ENCODE results near the gene UFD1.

Gene UFD1

GRCh38 chr22:19469421-19469820 is 9.6 kb downstream of the UFD1 start:
- TF ChIP-seq TAF1 (IDR thresholded peaks at IDR 0.05; ENCODE audit: borderline replicate concordance, insufficient read depth, low read length) (no peak), POLR2AphosphoS5 (IDR thresholded peaks at IDR 0.05; ENCODE audit: low read depth, low read length) (no peak), SIN3A (IDR thresholded peaks at IDR 0.05; ENCODE audit: borderline replicate concordance, insufficient read depth, low read length) (no peak), FOXP2 (optimal IDR thresholded peaks at IDR 0.05; ENCODE audit: borderline replicate concordance, extremely low read depth, extremely low read length, insufficient read depth) (no peak)
- TF ChIP-seq, protein P1, sequence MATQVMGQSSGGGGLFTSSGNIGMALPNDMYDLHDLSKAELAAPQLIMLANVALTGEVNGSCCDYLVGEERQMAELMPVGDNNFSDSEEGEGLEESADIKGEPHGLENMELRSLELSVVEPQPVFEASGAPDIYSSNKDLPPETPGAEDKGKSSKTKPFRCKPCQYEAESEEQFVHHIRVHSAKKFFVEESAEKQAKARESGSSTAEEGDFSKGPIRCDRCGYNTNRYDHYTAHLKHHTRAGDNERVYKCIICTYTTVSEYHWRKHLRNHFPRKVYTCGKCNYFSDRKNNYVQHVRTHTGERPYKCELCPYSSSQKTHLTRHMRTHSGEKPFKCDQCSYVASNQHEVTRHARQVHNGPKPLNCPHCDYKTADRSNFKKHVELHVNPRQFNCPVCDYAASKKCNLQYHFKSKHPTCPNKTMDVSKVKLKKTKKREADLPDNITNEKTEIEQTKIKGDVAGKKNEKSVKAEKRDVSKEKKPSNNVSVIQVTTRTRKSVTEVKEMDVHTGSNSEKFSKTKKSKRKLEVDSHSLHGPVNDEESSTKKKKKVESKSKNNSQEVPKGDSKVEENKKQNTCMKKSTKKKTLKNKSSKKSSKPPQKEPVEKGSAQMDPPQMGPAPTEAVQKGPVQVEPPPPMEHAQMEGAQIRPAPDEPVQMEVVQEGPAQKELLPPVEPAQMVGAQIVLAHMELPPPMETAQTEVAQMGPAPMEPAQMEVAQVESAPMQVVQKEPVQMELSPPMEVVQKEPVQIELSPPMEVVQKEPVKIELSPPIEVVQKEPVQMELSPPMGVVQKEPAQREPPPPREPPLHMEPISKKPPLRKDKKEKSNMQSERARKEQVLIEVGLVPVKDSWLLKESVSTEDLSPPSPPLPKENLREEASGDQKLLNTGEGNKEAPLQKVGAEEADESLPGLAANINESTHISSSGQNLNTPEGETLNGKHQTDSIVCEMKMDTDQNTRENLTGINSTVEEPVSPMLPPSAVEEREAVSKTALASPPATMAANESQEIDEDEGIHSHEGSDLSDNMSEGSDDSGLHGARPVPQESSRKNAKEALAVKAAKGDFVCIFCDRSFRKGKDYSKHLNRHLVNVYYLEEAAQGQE (IDR thresholded peaks at IDR 0.05; ENCODE audit: insufficient read depth in 1 of 2, low read depth in 2 of 2, low read length in 2 of 2): no peak

DNA sequence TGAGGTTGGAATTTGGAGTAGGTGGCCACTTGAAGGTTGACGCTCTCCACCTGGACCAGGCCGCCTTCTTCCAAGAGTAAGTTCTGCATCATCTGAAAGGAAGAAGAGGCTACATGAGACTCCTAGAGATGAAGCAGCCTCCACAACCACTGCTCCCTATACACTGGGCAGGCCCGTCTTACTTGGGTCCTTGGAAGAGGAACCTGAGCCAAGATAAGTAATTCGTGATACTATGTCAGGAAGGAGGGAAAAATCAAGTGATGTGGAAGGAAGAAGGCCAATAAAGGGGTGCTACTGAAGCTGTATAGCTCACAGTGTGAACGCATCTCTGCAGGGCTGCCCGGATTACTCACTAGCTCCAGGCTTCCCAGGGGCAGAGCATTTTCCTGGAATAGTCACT is 11.1 kb downstream of the UFD1 start:
- TF ChIP-seq, protein P1 (IDR thresholded peaks at IDR 0.05; ENCODE audit: insufficient read depth in 1 of 2, low read depth in 2 of 2, low read length in 2 of 2): no peak
- TF ChIP-seq SIN3A (IDR thresholded peaks at IDR 0.05; ENCODE audit: borderline replicate concordance, insufficient read depth, low read length) (no peak), POLR2AphosphoS5 (IDR thresholded peaks at IDR 0.05; ENCODE audit: low read depth, low read length) (no peak), TAF1 (IDR thresholded peaks at IDR 0.05; ENCODE audit: borderline replicate concordance, insufficient read depth, low read length) (no peak), FOXP2 (optimal IDR thresholded peaks at IDR 0.05; ENCODE audit: borderline replicate concordance, extremely low read depth, extremely low read length, insufficient read depth) (no peak)

DNA sequence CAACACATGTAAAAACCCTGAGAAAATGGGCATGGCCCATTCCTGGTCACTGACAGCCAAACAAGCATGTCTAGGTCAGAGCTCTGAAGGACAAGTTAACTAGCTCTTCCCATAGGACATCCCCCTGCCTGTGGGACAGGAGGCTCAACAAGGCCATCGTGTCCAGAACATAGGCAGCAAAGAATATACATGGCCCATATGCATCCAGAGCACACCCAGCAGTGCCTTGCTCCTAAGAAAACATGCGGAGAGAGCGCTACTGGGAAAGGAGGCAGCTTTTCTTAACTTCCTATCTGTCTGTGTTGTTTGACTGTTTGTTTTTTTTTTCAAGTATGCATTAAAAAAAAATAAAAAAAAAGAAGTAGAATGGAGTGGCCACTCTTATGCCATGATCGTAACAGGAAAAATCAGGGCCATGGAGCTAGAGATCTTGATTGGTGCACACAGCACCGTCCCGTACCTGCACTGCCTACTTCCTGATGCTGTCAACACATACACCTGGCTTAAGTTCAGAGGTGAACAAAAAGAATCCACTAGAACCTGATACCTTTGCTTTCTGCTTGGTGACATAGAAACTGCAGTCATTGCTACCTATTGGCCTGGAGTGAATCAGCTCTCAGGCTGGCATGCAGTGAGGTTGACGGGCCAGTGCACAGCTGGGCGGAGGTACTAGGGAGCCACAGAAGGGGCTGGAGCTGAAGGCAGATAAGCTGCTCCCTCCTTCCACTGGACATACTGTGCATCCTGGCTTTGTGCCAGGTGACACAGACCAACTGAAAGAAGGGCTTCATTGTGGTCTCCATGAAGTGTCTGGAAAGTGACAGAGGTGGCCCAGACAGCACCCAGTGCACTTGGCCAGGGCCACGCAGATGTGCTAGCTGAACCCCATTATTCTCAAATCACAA is 11.9 kb downstream of the UFD1 start:
- no peak for TF ChIP-seq SIN3A (IDR thresholded peaks at IDR 0.05; ENCODE audit: borderline replicate concordance, insufficient read depth, low read length)
- no peak for TF ChIP-seq POLR2AphosphoS5 (IDR thresholded peaks at IDR 0.05; ENCODE audit: low read depth, low read length)
- TF ChIP-seq TAF1 (IDR thresholded peaks at IDR 0.05; ENCODE audit: borderline replicate concordance, insufficient read depth, low read length): no peak
- TF ChIP-seq, protein P1 (IDR thresholded peaks at IDR 0.05; ENCODE audit: insufficient read depth in 1 of 2, low read depth in 2 of 2, low read length in 2 of 2): no peak
- no peak for TF ChIP-seq FOXP2 (optimal IDR thresholded peaks at IDR 0.05; ENCODE audit: borderline replicate concordance, extremely low read depth, extremely low read length, insufficient read depth)

DNA sequence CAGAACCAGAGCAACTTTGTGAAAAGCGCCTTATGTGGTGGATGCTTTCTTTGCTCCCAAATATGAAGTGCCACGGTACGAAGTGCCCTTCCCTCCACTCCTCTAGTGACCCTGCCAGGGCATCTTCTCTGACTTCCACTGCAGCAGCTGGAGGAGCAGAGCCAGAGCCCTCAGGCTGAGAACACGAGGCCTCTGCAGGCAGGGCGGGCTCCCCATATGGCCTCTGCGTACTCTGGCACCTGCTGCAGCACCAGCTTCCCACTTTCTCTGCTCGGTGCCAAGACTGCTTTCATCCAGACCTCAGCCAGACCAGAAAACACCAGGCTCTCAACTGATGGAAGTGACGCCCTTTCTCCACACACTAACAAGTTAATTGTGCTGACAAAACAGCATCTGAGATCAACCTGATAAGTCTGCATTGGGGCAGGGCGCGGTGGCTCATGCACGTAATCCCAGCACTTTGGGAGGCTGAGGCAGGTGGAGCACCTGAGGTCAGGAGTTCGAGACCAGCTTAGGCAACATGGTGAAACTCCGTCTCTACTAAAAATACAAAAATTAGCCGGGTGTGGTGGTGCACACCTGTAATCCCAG is 12.8 kb downstream of the UFD1 start:
- TF ChIP-seq, protein P1 (IDR thresholded peaks at IDR 0.05; ENCODE audit: insufficient read depth in 1 of 2, low read depth in 2 of 2, low read length in 2 of 2): no peak
- TF ChIP-seq TAF1 (IDR thresholded peaks at IDR 0.05; ENCODE audit: borderline replicate concordance, insufficient read depth, low read length) (no peak), POLR2AphosphoS5 (IDR thresholded peaks at IDR 0.05; ENCODE audit: low read depth, low read length) (no peak), FOXP2 (optimal IDR thresholded peaks at IDR 0.05; ENCODE audit: borderline replicate concordance, extremely low read depth, extremely low read length, insufficient read depth) (no peak), SIN3A (IDR thresholded peaks at IDR 0.05; ENCODE audit: borderline replicate concordance, insufficient read depth, low read length) (no peak)
